SIG-M5 (cell line): ENCODE results near the gene ARHGAP4.

ENCODE experiments used
- DNase-seq: peaks from one replicate; lab custom pipeline; 2025; lab: John Stamatoyannopoulos, UW

The ARHGAP4 gene

GRCh38 chrX:153867671-153868070, 58.4 kb downstream of the ARHGAP4 start:
- DNase-seq: no peak

GRCh38 chrX:153867139-153867538, 58.9 kb downstream of the ARHGAP4 start:
- DNase-seq: no peak

GRCh38 chrX:153866302-153867019, 59.6 kb downstream of the ARHGAP4 start:
- no peak for DNase-seq

GRCh38 chrX:153865685-153866084, 60.4 kb downstream of the ARHGAP4 start:
- DNase-seq: no peak

GRCh38 chrX:153865321-153865580, 60.8 kb downstream of the ARHGAP4 start:
- DNase-seq: no peak

GRCh38 chrX:153864561-153865320, 61.3 kb downstream of the ARHGAP4 start:
- DNase-seq: no peak

- DNase-seq: no peak
Measured at GRCh38 chrX:153864101-153864500, 62.0 kb downstream of the ARHGAP4 start.

GRCh38 chrX:153863251-153863991, 62.6 kb downstream of the ARHGAP4 start:
- no peak for DNase-seq

- no peak for DNase-seq
Measured at GRCh38 chrX:153862369-153863250, 63.5 kb downstream of the ARHGAP4 start.

GRCh38 chrX:153861733-153862310, 64.2 kb downstream of the ARHGAP4 start:
- no peak for DNase-seq

GRCh38 chrX:153861151-153861550, 64.9 kb downstream of the ARHGAP4 start:
- DNase-seq: no peak
